Measurements from ENCODE around the gene STX8.
"Not testable (repeated sequence)": the region's sequence is repeated elsewhere in the genome, so short reads cannot be mapped to it uniquely, and the experiment has no call there.

Gene STX8

DNA sequence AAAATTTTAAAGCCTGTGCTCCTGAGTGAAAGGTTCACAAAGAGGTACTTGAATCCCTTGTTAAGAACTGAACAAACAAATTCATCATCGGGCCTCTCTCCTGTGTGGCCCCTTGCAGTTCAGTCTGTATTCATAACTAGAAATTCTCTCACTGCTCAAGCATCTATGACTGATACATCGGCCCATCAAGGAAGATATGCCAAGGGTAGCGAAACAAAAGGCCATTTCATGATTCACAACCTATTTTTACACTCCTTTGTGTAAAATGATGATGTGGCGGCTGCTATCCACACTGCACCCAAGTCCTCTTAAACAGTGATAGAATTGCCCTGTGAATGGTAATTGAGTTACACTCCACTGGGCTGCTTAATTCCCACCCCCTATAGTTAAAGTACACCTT, 204.6 kb downstream of the STX8 start:
- ATAC-seq, result no peak

DNA sequence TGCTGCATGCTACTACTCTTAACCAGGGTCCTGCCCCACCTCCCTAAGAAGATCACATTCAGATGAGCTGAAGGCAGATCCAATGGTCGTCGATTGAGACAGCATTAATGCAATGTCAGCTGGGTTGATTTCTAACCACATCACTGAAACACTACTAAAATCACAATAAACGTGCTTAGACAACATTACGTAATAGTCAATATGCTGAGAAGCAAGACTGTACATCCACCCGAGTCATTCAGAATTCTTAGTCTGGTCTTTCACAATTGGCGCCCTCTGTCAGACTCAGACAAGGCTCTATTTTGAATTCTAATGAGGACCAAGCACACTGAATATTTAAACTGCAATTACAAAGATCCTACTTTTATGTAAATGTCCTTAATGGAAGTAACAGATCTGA, 205.2 kb downstream of the STX8 start:
- H3K27me3 Mint-ChIP-seq, result no peaks in the 10 kb centered on the region
- H3K9me3 Mint-ChIP-seq, result no peaks in the 10 kb centered on the region
- H3K4me3 Mint-ChIP-seq, result no peak overlapping the region
- peaks cover 8% of the 10 kb centered on the region for H3K4me1 Mint-ChIP-seq
- no peak overlapping the region for H3K27ac Mint-ChIP-seq
- no peak for ATAC-seq
- no peak for DNase-seq

More for the DNA sequence above, 204.6 kb downstream of the STX8 start:
- Mint-ChIP-seq H3K9me3 (no peaks in the 10 kb centered on the region), H3K27ac (no peak overlapping the region), H3K27me3 (no peaks in the 10 kb centered on the region), H3K4me3 (no peak overlapping the region), H3K4me1 (peaks cover 8% of the 10 kb centered on the region)
- no peak for DNase-seq

DNA sequence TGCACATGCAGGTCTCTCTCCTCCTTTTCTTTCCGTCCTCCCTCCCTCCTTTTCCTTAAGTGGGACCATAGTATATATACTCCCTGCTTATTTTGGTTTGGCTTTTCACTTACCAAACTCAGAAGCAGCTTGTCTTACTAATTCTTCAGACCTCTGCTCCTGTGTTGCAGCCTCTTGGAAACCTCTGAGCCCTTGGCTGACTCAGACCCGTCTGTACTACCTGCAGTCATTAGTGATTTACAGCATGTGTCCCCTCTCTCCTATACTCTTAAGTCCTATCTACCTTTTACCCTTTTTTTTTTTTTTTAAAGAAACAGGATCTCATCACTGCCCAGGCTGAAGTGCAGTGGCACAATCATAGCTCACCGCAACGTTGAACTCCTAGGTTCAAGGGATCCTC, 207.0 kb downstream of the STX8 start:
- no peaks in the 10 kb centered on the region for H3K27me3 Mint-ChIP-seq
- peak overlapping the region in 1 of 2 donors; percentile 34 for H3K27ac Mint-ChIP-seq
- no peak for ATAC-seq

DNA sequence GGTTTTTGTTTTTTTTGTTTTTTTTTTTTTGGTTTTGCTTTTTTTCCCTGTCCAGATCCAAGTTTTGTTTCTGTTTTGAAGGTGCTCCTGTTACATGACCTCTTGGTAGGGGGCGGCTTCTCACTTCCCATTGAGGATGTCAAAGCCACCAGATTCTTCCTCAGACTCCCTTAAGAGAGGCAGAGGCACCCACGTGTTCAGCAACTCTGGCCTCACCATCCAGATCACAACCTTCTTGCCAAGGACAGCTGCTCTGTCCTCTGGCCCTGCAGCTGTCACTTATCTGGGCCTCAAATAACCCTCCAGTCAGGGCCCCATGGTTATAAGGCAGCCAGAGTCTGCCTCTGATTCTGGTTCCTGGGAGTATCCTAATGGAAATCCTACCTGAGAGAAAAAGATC, 208.5 kb downstream of the STX8 start:
- no peak for ATAC-seq
- DNase-seq, result no peak
- Mint-ChIP-seq H3K27me3 (no peaks in the 10 kb centered on the region), H3K4me3 (no peak overlapping the region), H3K27ac (no peak overlapping the region), H3K9me3 (no peaks in the 10 kb centered on the region), H3K4me1 (peaks cover 18% of the 10 kb centered on the region)

More for the DNA sequence above, 207.0 kb downstream of the STX8 start:
- Mint-ChIP-seq H3K4me1 (peaks cover 16% of the 10 kb centered on the region), H3K9me3 (no peaks in the 10 kb centered on the region), H3K4me3 (no peak overlapping the region)
- no peak for DNase-seq

DNA sequence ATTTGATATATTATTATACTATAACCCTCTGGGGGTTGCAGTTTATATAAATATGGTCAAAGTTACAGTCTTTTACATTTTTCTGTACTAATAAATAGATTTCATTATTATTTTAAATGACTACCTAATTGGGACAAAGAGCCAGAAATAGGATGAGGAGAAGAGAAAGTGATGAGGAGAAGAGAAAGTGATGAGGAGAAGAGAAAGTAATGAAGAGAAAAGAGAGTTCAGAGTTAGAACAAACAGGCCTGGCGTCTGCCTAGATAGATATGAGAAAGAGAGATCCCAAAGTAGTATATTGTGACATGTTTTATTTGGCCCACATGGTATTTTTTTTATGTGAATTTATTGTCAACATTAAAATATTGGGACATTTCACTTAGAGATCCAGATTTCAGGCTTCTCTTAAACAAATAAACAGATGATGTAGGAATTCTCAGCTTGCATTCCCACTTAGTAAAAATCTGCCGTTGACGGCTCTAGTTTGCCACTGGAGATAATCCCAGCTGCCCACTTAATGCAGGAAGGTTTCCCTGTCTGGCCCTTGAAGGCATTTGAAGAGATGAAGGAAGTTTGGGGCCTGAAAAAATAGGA, 210.7 kb downstream of the STX8 start:
- no peak overlapping the region for H3K27ac Mint-ChIP-seq
- H3K4me3 Mint-ChIP-seq, result no peak overlapping the region

DNA sequence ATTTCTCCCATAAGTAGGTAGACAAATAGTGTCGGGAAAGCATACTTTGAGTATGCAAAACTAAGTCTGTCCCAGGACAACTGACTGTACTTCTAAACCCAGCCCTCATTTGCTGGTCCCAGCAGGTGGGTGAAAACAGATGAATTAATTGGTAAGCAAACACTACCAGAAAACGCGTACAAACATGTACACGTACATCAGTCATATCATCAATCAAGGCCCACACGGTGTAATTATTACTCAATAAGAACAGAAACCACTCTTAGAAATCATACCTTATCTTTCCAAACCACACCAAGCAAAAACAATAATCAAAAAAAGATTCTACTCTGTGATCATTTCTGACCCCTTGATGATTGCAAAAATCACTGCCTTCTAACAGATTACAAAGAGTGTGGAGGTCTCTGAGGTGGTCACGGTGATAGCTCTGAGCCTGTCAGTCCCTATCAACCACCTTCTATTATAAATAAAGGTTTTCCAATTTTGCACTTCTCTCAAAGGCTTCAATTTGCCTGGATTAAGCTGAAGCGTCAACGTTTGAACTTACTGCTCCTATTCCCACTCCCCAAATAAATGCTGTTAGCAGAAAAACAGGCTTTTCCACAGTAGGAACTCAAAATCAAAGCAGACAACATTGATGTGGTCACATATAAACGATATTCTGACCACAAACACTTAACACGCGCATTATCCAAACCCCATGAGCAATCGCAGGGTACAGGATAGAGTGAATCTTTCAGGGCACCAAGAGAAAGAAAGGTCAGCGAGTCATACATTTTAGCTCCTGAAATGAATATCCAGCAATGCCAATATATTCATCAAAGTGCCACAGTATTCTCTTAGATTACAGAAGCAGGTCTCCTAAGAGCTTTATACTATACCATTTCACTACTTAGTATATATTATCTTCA, 211.9 kb downstream of the STX8 start:
- ATAC-seq (peak; percentile 98), DNase-seq (peak; percentile 12 to 48)
- Mint-ChIP-seq H3K27me3 (no peaks in the 10 kb centered on the region), H3K27ac (no peak overlapping the region), H3K4me3 (no peak overlapping the region), H3K9me3 (no peaks in the 10 kb centered on the region), H3K4me1 (peaks cover 18% of the 10 kb centered on the region)

More for the DNA sequence above, 210.7 kb downstream of the STX8 start:
- no peak for DNase-seq
- Mint-ChIP-seq H3K4me1 (peaks cover 18% of the 10 kb centered on the region), H3K27me3 (no peaks in the 10 kb centered on the region), H3K9me3 (no peaks in the 10 kb centered on the region)
- ATAC-seq, result no peak

DNA sequence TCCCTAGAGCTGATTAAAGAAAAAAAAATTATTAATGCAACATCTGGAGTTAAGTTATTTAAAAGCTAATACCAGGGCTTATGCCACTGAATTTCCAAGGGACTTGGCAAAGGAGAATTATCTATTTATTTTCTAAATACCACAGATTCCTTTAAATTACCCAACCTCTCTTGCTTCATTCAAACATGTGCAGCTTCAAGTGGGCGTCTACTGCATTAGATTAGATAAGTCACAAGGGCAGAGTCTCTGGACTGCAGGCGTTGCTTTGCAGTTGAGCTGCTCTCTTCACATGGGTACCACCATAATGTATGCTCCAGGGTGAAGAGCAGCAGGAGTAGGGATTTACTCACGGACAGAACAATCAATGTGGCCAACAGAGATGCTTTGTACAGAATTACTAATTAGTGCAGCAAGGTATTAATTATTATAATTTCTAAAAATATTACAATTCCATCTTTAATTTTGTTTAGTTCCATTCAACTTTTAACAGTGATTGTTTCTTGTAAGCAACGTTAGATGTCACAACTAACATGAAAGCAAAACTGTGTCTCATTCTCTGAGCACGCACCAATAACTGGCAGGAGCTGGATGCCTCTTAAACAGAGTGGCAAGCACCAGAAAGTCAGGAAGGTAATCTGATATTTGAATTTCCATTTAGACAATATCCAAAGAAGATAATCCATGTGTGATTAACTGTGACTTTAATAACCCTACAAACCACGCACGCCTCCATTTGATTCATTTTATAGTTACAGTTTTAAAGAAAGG, 214.2 kb downstream of the STX8 start:
- Mint-ChIP-seq H3K27me3 (no peaks in the 10 kb centered on the region), H3K27ac (no peak overlapping the region), H3K4me1 (peaks cover 13% of the 10 kb centered on the region), H3K4me3 (no peak overlapping the region), H3K9me3 (no peaks in the 10 kb centered on the region)
- DNase-seq (no peak), ATAC-seq (no peak)

DNA sequence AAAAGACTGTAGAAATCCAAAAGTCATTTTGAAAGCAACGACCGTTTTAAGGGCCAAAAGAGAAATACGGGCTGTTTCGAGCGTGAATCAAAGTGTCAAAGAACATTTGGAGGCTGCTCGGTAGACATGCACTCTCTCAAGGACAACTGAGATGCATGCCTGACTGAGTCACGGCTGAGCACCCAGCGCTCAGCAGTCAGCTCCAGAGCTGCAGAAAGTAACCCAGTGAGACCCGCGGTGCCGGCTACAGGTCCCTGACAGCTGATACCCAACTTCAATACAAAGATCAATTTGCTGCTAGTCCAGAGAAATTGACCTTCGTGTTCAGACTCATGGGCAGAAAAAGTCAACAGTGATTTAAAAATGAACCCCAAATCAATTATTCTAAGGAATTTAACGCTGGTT, 214.9 kb downstream of the STX8 start:
- Mint-ChIP-seq H3K4me1 (peaks cover 10% of the 10 kb centered on the region), H3K27ac (no peak overlapping the region), H3K27me3 (no peaks in the 10 kb centered on the region), H3K4me3 (no peak overlapping the region), H3K9me3 (no peaks in the 10 kb centered on the region)
- no peak for ATAC-seq
- no peak for DNase-seq

DNA sequence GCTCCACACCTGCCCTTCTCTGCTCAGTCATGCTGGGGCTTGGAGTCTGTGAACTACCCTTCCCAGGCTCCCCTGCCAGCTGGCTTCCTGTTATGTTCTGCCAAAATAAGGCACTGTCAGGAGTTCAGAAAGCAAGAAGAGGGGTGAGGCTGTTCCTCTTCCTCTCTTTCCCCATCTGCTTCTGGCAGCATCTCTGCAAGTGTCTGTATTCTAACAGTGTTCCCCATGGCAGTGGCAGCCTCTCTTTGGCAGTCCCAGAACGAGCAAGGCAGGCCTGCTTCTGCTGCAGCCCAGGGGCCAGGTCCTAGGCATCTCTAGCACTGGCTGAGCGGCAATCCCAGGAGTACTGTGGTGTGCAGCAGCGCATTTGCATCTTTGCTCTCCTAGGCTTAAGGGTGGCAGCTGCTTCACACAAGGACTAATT, 219.1 kb downstream of the STX8 start:
- no peak overlapping the region for H3K27ac Mint-ChIP-seq
- H3K27me3 Mint-ChIP-seq, result no peaks in the 10 kb centered on the region
- peaks cover 0 to 3% of the 10 kb centered on the region in 2 donors for H3K9me3 Mint-ChIP-seq
- no peak for ATAC-seq
- no peaks in the 10 kb centered on the region for H3K4me1 Mint-ChIP-seq
- no peak for DNase-seq
- H3K4me3 Mint-ChIP-seq, result no peak overlapping the region

DNA sequence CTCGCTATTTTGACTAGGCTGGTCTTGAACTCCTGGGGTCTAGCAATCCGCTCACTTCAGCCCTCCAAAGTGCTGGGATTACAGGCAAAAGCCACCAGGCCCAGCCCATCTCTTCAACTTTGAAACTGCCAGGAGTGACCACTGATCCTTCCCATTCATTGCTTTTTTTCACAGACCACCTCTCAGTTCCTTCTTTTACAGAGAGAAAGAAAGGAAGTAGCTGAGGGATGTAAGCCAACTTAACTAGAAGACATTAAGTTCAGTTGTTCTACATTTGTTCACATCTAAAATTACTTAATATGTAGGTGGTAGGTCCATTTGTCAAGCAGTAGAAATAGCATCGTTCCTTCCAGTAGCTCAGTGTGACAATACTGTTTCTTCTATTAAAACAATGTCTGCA, 219.8 kb downstream of the STX8 start:
- no peaks in the 10 kb centered on the region for H3K27me3 Mint-ChIP-seq
- peaks cover 0 to 3% of the 10 kb centered on the region in 2 donors for H3K9me3 Mint-ChIP-seq
- no peak overlapping the region for H3K4me3 Mint-ChIP-seq
- H3K27ac Mint-ChIP-seq, result no peak overlapping the region
- ATAC-seq (no peak), DNase-seq (no peak)
- H3K4me1 Mint-ChIP-seq, result no peaks in the 10 kb centered on the region

DNA sequence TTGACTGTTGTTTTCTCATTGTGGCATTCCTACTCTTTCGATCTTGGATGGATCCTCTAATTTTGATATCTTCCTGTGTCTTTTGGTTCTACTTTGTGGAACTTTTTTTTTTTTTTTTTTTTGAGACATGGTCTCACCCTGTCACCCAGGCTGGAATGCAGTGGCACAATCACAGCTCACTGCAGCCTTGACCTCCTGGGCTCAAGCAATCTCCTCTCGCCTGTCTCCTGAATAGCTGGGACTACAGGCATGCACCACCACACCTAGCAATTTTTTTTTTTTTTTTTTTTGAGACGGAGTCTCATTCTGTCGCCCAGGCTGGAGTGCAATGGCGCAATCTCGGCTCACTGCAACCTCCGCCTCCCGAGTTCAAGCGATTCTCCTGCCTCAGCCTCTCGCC, 220.4 kb downstream of the STX8 start:
- not testable (repeated sequence) for H3K27ac Mint-ChIP-seq, H3K9me3 Mint-ChIP-seq, ATAC-seq, H3K4me3 Mint-ChIP-seq, DNase-seq, H3K27me3 Mint-ChIP-seq, H3K4me1 Mint-ChIP-seq

DNA sequence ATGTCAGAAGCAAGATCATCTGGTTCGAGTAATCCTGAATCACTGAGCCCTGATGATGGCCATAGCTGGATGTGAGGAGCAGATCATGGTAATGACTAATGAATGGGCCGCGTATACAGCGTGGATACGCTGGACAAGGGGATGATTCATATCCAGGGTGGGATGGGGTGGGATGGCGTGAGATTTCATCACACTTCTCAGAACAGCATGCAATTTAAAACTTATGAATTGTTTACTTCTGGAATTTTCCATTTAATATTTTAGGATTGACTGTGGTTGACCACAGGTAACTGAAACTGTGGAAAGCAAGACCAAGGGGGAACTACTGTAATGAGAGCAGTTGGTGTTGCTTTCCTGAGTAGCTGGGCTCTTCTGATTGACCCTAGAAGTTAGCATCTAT, 225.5 kb downstream of the STX8 start:
- H3K4me3 Mint-ChIP-seq, result no peak overlapping the region
- no peak for DNase-seq
- no peak overlapping the region for H3K27ac Mint-ChIP-seq
- no peak for ATAC-seq
- no peaks in the 10 kb centered on the region for H3K27me3 Mint-ChIP-seq
- H3K9me3 Mint-ChIP-seq, result peaks cover 0 to 3% of the 10 kb centered on the region in 2 donors
- H3K4me1 Mint-ChIP-seq, result peaks cover 15% of the 10 kb centered on the region

DNA sequence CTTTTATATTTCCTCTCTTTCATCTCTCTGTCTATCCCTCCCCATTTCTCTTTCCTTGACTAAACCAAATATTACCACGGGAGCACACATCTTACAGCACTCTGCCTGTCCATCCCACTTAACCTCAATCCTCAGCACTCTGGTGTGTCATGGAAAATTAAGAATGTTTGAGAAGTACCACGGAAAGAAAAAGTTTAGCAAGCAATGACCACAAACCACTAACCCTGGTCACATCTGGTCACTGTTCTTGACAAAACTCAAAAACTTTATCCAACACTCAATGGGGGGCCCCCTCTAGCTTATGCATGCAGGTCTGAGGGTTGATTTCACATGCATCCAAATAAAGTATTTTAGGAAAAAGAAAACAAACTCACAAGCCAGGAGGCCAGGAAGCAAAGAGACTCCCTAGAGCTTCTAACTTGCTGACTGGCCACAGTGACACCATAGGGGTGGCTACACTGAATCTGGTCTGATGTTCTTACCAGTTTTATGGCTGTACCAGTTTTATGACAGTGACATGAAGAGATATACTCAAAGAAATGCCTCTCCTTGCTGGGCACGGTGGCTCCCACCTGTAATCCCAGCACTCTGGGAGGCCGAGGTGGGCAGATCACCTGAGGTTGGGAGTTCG, 229.2 kb downstream of the STX8 start:
- H3K9me3 Mint-ChIP-seq, result no peaks in the 10 kb centered on the region
- peak overlapping the region; percentile 9 to 16 for H3K4me3 Mint-ChIP-seq
- no peaks in the 10 kb centered on the region for H3K27me3 Mint-ChIP-seq
- peaks cover 15% of the 10 kb centered on the region for H3K4me1 Mint-ChIP-seq
- H3K27ac Mint-ChIP-seq, result peak overlapping the region; percentile 12 to 43
- DNase-seq (peak; percentile 1 to 21), ATAC-seq (peak; percentile 88)

DNA sequence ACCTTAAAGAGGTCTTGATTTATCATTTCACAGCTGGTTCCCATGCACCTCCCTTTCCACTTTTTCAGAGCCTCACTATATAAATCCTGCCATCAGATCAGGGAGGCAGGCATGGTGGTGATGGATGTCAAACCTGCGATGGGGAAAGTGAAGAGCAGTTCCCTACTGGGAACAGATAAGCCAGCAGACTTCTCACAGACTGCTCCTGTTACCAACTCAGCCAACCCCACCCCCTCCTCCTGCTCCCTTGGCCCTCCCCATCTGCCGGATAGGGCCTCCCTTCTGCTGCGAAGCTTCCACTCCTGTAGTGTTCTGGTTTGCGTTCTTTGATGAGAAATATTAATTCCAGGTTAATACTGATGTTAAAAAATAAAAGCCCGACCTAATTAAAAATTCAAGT, 232.1 kb downstream of the STX8 start:
- Mint-ChIP-seq H3K4me1 (peaks cover 15% of the 10 kb centered on the region), H3K9me3 (no peaks in the 10 kb centered on the region), H3K4me3 (no peak overlapping the region), H3K27me3 (no peaks in the 10 kb centered on the region), H3K27ac (peak overlapping the region in 1 of 2 donors; percentile 20)
- no peak for DNase-seq
- no peak for ATAC-seq

DNA sequence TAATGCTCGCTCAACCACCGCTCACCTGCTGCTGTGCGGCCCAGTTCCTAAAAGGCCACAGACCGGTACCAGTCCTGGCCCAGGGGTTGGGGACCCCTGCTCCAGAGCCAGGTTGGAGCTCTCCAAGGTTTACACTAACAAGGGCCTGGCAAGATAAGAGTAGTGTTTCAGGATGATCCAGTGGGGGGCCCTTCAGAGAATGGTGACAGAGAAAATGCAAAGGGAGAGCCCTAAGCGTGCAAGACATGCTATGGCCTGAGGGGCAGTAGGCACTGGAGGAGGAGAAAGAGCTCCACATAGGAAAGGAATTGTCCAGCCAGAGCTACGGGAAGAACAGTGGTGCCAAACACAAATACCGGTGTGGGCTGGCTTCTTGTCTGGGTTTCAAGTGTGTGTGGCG, 233.4 kb downstream of the STX8 start:
- Mint-ChIP-seq H3K27me3 (no peaks in the 10 kb centered on the region), H3K4me3 (no peak overlapping the region), H3K27ac (no peak overlapping the region), H3K4me1 (peaks cover 14% of the 10 kb centered on the region), H3K9me3 (peaks cover 0 to 7% of the 10 kb centered on the region in 2 donors)
- no peak for DNase-seq
- ATAC-seq, result no peak
